Mesodermal cell (in vitro differentiated cells): Measurements from ENCODE around the gene NLK.

Source experiments
- H3K27ac ChIP-seq: 2 replicates; pipeline ENCODE4 v1.7.0; 2013; ENCODE audit warnings: mild to moderate bottlenecking, low read depth, low read length, moderate library complexity; ENCODE audit not compliant: severe bottlenecking
- H3K36me3 ChIP-seq: 2 replicates; pipeline ENCODE4 v1.7.1; 2013; ENCODE audit warnings: mild to moderate bottlenecking, low read length, moderate library complexity; ENCODE audit not compliant: control insufficient read depth, insufficient read depth
- H3K4me1 ChIP-seq: one replicate; pipeline ENCODE4 v1.7.1; 2013; ENCODE audit warnings: mild to moderate bottlenecking, low read length; ENCODE audit not compliant: insufficient read depth, control insufficient read depth, poor library complexity, severe bottlenecking
- H3K4me3 ChIP-seq: 2 replicates; pipeline ENCODE4 v1.7.0; 2013; ENCODE audit warnings: low read length, control low read depth, mild to moderate bottlenecking; ENCODE audit not compliant: insufficient read depth, poor library complexity, severe bottlenecking; ENCODE audit errors: extremely low read depth
- H3K9me3 ChIP-seq: 2 replicates; pipeline ENCODE4 v1.7.1; 2013; ENCODE audit warnings: mild to moderate bottlenecking, low read length, moderate library complexity; ENCODE audit not compliant: control insufficient read depth
- WGBS, 2 experiments: methylation state at CpG; one replicate each; pipeline ENCODE4 v1.1.5; 2013; ENCODE audit warnings: missing lambda C conversion rate in 2 of 2; ENCODE audit not compliant: insufficient coverage in 2 of 2; 5-methylcytosine and 5-hydroxymethylcytosine counted together

Gene NLK

GRCh38 chr17:28039251-28039650 is 3.2 kb upstream of the NLK start:
- Histone ChIP-seq H3K27ac (no peak overlapping the region), H3K4me1 (peaks cover 12% of the 10 kb centered on the region), H3K4me3 (no peak overlapping the region), H3K36me3 (peaks cover 13% of the 10 kb centered on the region), H3K9me3 (no peaks in the 10 kb centered on the region)
- 92 to 96% methylated on average over 3 of the region's 3 CpGs for WGBS, 2 experiments

- WGBS, 2 experiments = 95 to 98% methylated on average over 6 of the region's 6 CpGs
- Histone ChIP-seq H3K4me1 (peaks cover 11% of the 10 kb centered on the region), H3K36me3 (peaks cover 23% of the 10 kb centered on the region), H3K9me3 (no peaks in the 10 kb centered on the region), H3K4me3 (peak overlapping the region; percentile 73), H3K27ac (no peak overlapping the region)
These were observed 2.1 kb upstream of the NLK start for GRCh38 chr17:28040406-28040805.

GRCh38 chr17:28041068-28041843 is 1.2 kb upstream of the NLK start:
- Histone ChIP-seq H3K9me3 (no peaks in the 10 kb centered on the region), H3K4me3 (peak overlapping the region; percentile 73), H3K27ac (peak overlapping the region; percentile 41), H3K36me3 (peaks cover 24% of the 10 kb centered on the region), H3K4me1 (peaks cover 11% of the 10 kb centered on the region)
- WGBS, 2 experiments = 0% methylated on average over 14 to 27 of the region's 43 CpGs

GRCh38 chr17:28041844-28042656 is 427 bp upstream of the NLK start:
- Histone ChIP-seq H3K36me3 (peaks cover 24% of the 10 kb centered on the region), H3K4me3 (peak overlapping the region; percentile 73), H3K27ac (peak overlapping the region; percentile 44), H3K9me3 (no peaks in the 10 kb centered on the region), H3K4me1 (peaks cover 14% of the 10 kb centered on the region)
- 0% methylated on average over 17 to 21 of the region's 34 CpGs for WGBS, 2 experiments

- Histone ChIP-seq H3K4me3 (peak overlapping the region; percentile 73), H3K36me3 (peaks cover 24% of the 10 kb centered on the region), H3K9me3 (no peaks in the 10 kb centered on the region), H3K4me1 (peaks cover 21% of the 10 kb centered on the region), H3K27ac (no peak overlapping the region)
- whole genome bisulfite sequencing, 2 experiments = 95 to 96% methylated on average over 13 to 14 of the region's 16 CpGs
These were observed 329 bp downstream of the NLK start for GRCh38 chr17:28042721-28043291.

GRCh38 chr17:28043296-28043695 is 819 bp downstream of the NLK start:
- Histone ChIP-seq H3K4me1 (peaks cover 25% of the 10 kb centered on the region), H3K4me3 (peak overlapping the region; percentile 73), H3K27ac (no peak overlapping the region), H3K9me3 (no peaks in the 10 kb centered on the region), H3K36me3 (peaks cover 25% of the 10 kb centered on the region)
- 80 to 96% methylated on average over 1 to 3 of the region's 3 CpGs for WGBS, 2 experiments

- H3K4me1 ChIP-seq = peaks cover 25% of the 10 kb centered on the region
- peak overlapping the region; percentile 73 for H3K4me3 ChIP-seq
- peaks cover 29% of the 10 kb centered on the region for H3K36me3 ChIP-seq
- no peak overlapping the region for H3K27ac ChIP-seq
- no peaks in the 10 kb centered on the region for H3K9me3 ChIP-seq
These were observed 1.3 kb downstream of the NLK start for GRCh38 chr17:28043741-28044140.

- H3K36me3 ChIP-seq = peaks cover 39% of the 10 kb centered on the region
- H3K27ac ChIP-seq = no peak overlapping the region
- no peaks in the 10 kb centered on the region for H3K9me3 ChIP-seq
- H3K4me3 ChIP-seq = peak overlapping the region; percentile 16
- peaks cover 25% of the 10 kb centered on the region for H3K4me1 ChIP-seq
- 88 to 90% methylated on average over 2 to 3 of the region's 3 CpGs for WGBS, 2 experiments
These were observed 2.8 kb downstream of the NLK start for GRCh38 chr17:28045304-28045703.

- WGBS, 2 experiments = 87 to 100% methylated on average over 3 of the region's 3 CpGs
- H3K9me3 ChIP-seq = no peaks in the 10 kb centered on the region
- H3K27ac ChIP-seq = no peak overlapping the region
- H3K4me1 ChIP-seq = peaks cover 25% of the 10 kb centered on the region
- H3K4me3 ChIP-seq = no peak overlapping the region
- H3K36me3 ChIP-seq = peaks cover 39% of the 10 kb centered on the region
These were observed 3.8 kb downstream of the NLK start for GRCh38 chr17:28046034-28046825.

GRCh38 chr17:28047806-28048205 is 5.3 kb downstream of the NLK start:
- Histone ChIP-seq H3K27ac (peak overlapping the region; percentile 54), H3K4me1 (peaks cover 26% of the 10 kb centered on the region), H3K4me3 (no peak overlapping the region), H3K9me3 (no peaks in the 10 kb centered on the region), H3K36me3 (peaks cover 38% of the 10 kb centered on the region)
- no CpG with 5 or more reads among the region's 4 CpGs for WGBS, 2 experiments
